Fibroblast of upper back skin (primary cell): ENCODE results near the gene KCNG1.

ENCODE experiments used
- DNase-seq: peaks from one replicate; pipeline ENCODE4 v3.0.0-alpha.2; 2013

Gene KCNG1

DNA sequence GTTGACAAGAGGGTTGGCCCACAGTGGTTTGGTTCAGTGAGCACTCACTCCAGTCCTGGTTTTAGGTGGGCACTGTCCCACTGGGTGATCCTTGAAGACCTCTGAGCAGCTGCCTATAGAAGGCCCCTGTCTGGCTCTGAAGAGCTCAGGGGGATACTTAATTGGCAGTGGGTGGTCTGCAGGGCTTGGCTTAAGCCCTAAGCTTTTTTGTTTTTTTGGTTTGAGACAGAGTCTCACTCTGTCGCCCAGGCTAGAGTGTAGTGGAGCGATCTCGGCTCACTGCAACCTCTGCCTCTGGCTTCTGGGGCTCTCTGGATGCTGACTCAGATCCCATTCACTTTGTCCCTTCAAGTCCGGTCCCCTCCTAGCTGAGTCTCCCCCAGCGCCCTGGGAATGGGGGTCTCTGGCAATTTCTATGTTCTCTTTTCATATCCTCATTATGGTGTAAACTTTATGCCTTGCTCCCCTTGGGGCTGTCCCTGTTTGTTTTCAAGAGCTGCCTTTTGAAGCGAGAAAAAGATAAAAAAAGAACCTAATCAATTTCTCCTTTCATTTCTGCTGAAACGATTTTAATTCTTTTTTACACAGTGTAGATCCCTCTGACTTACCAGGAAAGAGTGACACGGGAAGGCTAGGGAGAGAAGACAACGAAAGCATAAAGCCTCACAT lies 12.2 kb upstream of the KCNG1 start:
- no peak for DNase-seq

DNA sequence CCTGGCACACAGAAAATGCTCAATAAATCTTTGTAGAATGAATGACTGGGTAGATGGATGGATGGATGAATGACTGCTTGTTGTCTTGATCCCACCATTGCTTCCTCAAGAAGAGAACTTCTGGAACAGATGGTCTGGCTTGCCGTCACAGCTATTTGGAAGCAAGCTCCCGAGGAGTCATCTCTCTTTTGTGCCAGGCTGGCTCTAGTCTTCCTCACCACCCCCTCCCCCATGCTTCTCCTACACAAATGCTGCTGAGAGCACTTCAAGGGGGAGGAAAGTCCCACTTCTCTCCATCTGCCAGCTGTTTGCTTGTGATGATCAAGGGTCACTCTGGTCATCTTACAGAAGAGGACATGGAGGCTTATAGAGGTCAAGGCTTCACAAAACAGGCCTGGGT lies 11.6 kb upstream of the KCNG1 start:
- DNase-seq, result peak; percentile 62

DNA sequence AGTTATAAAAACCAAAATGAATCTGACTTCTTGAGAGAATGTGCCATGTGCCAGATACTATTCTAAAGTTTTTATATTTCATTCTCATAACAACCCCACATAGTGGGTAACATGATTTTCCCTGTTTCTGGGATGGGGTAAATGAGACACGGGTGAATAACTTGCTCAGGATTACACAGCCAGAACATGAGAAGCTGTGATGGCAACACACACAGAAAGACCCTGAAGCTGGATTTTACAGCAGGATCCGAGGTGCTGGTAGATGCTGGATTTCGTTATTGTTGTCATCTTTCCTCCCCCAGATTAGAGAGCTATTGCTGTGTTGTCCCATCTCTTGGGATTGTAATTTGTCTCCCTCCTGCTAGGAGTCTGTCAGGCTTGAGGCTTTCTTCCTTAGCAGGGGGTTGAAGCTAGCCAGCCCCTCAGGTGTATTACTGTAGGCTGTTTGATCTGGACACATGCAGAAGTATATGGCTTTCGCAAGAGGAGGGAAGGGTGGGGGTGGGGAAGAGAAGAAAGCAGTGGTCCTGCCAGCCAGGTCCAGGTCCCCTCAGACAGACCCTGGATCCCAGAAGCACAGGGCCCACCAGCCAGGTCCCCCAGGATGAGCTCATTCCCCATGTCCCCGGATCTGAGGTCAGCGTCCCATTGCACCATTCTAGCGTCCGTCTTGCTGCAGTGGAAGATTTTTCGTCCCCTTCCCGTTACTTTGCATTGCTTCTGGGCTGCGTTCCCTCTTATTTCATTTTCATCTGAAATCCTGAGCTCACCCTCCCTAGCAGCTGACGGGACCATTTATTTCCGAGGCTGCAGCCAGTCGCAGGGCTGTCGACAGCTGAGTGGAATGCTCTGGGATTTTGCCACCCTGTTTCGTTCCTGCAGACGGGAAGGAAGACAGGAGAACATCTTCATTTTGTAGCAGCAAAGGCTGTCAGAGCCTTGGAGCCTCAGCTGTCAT lies 7.3 kb upstream of the KCNG1 start:
- peak; percentile 92 for DNase-seq

DNA sequence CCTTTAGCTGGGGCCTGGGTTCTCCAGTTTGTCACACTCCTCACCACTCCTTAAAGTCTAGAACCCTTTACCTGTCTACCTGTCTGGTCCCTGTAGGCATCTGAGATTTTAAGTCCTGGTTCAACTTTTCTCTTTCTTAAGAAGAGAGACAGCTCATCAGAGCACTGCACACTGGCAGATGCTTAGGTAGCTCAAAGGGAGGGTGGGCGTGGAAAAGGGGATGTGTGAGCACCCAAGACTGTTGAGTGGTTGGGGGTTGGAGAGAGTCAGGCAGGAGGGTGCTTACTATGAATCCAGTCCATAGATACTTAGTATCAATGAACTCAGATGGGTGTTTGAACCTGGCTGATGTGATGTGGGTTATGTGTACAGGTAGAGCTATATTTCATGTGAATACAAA lies 6.6 kb upstream of the KCNG1 start:
- DNase-seq, result no peak

DNA sequence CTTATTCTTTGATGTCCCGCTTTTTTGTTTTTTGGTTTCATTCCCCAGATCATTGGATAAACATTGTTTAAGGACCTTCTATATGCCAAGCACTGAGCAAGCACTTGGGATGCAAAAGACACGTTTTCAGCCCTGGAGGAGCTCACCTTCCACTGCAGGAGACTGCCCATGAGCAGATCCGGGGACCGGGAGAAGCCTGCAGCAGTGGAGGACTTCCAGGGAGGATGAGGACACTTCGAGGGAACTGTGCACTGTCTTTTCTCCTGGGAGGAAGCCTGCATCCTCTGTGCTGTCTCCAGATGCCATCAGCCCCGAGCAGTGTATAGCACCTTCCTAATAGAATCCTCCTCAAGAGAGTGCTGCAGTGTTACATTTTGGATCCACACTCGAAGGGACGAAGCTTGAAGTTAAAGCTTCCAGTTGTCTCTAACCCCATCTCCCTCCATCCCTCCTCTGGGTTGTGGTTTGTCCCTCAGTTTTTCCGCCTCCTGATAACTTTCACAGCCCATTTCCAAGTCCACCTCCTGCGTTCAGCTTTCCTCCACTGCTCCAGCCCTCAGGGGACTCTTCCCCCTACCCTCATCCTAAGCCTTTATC lies 5.8 kb upstream of the KCNG1 start:
- no peak for DNase-seq

DNA sequence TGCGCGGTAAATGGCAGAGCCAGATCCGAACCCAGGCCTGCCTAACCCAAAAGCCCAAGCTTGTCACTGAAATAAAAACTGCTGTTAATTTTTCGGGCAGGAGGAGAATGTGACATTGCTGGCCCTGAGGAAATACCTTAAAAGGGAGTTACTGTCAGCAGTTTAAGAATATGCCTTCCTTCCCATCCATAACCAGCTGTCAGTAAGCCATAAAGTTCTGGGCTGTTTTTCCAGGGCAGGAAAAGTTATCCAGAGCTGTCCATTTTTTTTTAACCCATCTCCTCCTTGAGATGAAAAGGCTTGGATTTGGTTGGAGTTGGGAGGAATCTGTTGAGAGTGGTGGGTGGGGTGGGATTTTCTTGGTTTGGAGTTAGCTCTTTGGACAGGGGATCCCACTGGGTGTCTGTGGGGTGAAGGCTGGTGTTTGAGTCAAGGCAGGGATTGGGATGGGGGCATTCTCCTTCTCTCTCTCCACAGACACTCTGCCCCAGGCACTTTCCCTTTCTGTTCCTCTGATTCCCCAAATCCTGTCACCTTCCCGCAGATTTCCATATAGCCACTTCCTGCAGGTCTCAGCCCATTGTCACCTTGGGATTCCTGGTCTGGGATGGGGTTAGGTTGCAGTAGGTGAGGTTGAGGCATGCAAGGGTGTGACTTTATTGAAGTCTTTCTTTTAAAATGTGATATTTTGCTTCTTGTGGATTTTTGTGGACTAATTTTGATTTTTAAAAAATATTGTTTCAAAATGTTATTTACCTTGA lies 4.3 kb upstream of the KCNG1 start:
- DNase-seq, result no peak

DNA sequence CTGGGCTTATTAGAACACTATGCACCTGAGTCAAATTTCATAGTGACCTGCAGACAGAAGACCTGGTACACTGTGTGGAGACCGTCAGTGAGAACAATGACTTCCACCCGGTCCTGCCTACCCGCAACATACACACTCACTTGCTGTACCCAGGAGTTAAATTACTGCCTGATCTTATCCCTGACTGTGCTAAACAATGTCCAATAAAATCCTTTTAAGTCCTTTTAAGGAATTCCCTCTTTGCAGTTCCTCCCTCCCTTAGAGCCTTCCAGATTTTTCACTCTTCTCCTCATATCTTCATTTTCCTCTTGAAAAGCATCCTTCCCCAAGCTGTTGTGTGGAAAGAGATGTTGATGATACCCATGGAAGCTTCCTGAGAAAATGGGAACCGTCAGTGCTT lies 3.4 kb upstream of the KCNG1 start:
- no peak for DNase-seq

DNA sequence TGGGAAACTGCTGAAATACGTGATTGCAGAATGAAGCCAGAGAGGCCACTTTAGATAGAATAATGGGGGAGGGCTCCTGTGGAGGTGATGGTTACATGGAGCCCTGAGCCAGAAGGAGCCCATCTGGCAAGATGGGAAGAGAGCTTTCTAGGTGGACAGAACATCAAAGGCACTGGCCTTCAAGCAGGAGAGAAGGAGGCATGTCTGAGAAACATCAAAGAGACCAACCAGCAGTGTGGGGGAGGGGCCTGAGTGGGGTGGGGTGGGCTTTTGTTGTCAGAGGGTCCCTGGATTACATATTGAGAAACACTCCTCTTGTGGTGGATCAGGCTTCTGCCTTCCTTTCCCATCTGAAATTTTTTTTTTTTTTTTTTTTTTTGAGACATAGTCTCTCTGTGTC lies 1.9 kb upstream of the KCNG1 start:
- DNase-seq, result no peak

DNA sequence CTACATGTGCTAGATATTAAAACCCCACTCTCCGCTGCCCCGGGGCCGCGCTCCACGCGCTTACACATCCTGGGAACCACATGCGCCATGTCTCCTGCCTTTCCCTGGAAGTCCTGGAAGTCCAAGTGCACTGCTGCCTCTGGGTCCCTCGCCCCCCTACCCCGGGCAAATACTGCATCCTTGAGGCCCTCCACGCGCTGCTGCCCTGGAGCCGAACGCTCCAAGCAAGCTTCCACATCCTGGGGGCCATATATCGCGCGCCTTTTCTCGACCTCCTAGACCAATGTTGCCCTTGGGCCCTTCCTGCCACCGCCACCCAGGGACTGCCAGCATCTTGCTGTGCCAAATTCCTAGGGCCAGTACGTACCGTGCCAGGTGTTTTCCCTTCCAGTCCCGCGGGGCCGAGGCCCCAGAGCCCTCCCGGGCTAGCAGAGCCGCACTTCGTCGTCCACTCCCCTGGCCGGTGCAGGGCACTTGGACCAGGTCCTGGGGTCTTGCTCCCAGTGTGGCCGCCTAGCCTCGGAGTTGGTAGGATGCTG lies 779 bp upstream of the KCNG1 start:
- no peak for DNase-seq

DNA sequence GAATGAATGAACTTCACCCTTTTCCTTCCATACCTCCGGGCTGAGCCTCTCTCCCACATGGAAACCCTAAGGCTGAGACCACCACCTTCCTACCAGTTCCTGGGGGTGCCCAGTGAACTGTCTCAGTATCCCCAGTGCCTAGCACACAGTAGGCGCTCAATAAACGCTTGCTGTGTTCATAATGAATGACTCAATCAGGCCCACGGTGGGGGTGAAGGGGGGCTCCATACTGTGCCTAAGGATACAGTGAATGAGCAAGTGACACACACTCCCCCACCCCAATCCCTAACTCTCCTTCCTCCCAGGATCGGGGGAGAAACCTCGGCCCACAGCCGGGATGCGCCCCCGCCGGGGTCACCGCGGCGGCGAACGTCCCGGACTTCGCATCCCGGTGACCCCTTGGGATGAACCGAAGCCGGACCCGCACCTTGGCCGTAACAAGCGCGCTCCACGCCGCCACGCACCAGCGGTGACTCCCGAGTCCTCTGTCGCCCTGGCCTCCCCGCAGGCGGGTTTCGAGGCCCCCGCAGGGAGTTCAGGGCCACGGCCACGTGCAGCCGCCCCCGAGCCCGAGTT lies 592 bp downstream of the KCNG1 start:
- no peak for DNase-seq

DNA sequence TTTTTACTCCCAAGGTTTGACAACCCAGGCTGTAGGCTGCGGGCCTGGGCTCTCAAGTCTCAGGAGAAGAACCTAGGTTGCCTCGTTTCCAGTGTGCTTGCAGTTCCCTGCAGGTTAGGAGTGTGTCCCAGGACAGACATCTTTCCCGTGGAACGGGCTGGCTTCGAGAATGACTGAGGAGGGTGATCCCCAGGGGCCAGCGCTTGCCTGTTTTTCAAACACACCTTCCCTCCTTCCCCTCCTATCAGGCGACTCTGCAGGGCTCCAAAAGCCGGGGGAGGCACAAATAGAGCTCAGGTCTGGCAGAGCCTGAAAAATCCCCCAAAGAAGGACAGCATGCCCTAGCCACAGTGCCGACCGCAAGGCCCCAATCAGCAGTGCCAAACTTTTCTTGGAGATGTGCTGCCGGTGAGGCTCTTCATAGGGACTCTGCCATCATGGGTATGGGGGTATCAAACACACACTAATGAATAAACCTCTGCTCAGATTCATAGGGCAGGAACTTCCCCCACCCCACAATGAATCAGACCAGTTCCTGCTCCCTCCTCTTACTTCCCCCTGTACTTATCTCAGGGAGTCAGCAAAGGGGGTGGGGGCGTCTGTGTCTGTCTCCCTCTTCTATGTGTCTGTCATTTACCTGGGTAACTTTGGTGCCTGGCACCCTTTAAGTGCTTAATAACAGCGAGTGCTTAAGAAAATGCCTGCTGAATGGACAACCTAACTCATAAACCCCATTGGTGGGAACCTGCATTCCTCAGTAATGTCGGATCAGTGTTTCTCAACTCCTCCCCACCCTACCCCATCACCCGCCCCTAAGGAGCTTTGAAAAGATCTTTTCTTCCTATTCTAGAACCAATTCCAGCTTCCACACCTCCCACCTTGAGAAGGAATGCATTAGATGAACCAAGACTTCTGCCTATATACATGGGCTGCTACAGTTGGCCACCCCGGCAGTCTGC lies 1.6 kb downstream of the KCNG1 start:
- peak; percentile 54 for DNase-seq

DNA sequence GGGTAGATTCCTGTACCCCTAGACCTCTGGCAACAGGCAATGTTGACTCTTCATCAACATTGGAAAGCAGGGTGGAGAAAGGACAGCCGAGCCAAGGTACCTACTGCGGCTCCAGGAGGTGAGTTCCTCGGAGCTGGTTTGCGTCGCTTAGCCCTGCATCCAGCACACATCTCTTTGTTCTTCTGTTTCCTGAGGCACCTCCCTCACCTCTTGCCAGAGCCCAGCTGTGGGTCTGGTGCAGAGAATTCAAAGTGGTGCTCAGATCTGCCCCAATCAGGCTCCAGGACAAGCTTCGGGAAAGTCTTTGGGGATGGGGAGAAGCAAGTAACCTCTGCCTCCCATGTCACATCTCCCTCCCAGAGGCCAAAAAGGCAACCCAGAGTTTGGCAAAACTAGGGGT lies 2.2 kb downstream of the KCNG1 start:
- DNase-seq, result no peak

DNA sequence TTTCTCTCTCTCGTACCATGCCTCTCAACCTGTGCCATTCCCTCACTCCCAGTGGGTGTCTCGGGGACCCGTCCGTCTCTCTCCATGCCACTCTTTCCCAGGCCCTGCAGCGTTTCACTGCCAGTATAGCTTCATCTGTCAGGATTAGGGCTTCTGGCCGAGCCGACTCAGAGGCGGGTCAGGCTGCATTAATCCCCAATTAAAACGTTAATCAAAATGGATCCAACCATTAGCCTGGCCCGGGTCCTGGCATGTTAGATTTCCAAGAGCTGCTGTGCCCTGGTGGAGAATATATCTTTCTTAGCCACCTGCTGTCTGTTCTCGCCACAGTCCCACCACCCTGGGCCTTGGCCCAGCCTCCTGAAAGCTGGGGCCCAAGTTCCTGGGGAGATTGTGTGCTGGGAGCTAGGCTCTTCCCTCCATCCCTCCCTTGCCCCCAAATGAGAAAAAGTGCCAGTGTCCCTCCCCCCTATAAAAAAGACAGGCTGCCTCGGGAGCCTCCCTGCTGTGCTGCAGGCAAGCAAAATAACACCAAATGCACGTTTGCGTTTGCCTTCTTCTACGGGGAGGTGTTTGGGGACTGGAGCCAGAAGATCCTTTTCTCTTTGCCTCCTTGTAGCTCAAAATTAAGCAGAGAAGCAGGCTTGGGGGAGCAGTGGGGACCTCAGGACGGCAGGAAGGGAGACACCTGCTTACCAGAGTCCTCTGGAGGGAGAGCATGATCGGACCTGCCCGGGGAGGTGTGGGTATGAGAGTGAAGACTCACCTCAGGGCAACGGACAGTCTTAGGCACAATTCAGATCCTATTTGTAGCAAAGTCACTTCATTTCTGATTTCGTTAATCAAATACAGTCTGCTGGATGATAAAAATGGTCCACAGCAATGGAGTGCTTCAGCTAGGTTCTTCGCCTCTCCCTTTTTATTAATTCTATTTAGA lies 3.0 kb downstream of the KCNG1 start:
- DNase-seq, result no peak

DNA sequence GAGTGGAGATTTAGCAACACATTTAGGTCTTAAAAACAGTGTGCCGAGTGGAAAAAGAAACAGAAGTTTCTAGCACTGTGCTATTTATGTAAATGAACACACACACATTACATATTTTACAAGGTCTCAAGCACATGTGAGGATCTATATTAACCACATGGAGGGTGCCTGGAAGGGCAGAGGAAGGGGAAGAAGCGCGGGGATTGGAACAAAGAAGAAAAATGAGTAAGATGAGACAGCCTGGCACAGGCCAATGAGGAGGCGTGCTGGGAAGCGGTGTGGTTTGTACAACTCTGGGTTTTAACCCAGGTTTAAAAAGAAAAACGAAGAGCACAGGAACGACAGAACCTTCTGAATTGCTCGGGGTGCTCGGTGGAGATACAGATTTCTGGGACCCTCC lies 5.7 kb downstream of the KCNG1 start:
- peak; percentile 57 for DNase-seq

DNA sequence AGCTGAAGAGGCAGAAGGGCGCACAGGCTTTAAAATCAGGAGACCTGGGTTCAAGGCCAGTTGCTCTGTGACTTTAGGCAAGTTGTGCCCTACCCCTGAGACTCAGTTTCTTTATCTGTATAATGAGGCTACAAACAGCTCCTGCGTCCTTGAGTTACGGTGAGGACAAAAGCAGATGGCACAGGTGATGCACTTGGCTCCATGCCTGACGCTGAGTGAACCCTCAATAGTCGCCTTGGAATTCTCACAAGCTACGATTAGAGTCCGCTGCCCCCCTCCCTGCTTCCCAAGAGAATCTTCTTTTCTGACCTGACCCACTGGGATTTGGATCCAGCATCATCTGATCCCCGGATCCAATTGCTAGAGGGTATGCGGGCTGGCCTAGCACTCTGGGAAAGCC lies 6.4 kb downstream of the KCNG1 start:
- no peak for DNase-seq

DNA sequence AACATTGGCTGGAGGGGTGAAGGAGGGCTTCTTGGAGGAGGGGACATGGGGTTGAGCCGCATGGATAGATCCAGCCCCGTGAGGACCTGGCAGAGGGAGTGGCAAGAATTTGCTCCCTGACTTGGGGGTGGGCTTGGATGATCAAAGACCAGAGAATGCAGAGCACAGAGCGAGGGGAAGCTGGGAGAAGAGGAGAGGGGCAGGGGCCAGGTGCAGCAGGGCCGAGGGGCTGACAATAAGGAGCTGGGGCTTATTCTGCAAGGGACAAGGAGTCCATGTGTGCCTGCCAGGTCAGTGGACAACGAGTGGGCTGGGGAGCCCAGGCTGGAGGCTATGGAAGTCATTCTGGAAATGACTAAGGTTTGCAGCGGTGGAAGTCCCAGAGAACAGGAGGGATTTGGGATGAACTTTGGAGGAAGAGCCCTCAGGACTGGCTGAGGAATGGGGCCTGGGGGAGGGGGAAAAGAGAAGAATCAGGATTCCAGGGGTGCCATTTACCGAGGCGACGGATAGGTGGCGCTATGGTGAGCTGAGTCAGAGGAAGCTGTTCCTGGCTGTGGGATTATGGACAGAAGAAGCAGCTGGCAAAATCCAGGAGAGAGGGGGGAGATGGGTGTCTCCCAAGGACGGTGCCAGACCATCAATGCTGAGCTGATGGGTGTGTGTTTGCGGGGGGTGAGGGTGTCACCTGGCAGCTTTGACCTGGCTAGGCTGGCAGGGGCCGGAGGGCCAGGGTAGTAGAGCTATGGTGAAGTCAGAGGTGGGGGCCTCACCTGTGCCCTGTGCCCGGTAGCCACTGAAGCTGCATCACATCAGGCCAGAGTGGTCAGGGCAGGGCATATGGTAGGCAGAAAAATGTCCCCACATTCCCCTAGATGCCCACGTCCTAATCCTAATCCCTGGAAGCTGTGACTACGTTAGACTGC lies 7.8 kb downstream of the KCNG1 start:
- peak; percentile 76 for DNase-seq

DNA sequence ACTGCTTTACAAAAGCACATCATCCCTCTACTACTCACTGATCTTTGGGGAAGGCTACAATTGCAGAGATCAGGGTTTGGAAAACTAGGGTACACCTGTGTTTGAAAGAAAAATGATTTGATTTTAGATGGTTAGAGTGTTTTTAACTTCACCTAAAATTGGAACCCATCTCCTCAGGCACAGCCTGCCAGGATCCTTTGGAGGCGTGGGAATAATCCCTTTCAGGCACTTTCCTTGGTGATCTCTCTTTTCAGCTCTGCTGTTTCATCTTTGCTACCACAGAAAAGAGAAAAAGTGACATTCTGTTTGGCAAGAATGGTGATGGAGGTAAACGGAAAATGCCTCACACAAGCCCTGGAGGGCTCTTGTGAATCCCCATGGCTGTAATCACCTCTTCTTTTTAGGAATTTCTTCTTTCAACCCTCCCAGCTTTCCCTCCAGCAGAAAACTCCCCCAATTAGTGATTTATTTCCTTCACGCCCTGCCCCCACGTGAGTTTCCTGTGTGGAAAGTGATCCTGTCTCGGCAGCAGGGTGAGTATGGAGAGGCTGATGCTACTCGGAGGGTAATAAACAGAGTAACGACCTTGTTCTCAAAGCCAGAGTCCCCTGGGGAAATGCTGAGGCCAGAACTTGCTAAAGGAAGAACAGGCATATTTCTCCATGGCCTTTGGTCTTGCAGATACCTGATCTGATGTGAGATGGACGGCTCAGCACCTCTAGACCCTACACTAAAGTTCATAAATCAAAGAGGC lies 9.2 kb downstream of the KCNG1 start:
- no peak for DNase-seq

DNA sequence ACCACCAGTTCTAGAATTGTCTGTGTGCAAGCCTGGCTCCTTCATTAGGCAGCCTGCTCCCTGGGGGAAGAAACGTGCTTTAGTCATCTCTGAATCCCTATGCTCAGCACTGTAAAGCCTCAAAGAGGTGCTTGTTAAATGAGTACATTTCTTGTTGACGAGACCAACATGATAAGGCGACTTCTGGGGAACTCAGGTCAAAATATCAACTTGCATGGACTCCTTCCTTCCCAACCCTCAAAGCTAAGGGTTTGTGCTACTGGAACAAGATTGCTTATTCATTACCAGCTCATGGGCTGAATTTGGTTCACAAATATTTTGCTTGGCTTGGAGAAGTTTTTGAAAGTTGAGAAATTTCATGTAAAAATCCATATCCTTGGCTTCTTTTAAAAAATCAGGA lies 10.6 kb downstream of the KCNG1 start:
- DNase-seq, result no peak
